Fibroblast of upper back skin (primary cell): ENCODE results near the gene CREBRF.
A peak's percentile ranks its signal among the peaks of the same experiment; 100 is the strongest.
"Not testable (repeated sequence)": the region's sequence is repeated elsewhere in the genome, so short reads cannot be mapped to it uniquely, and the experiment has no call there.

Source experiments
- DNase-seq: peaks from one replicate; pipeline ENCODE4 v3.0.0-alpha.2; 2013

Gene CREBRF

GRCh38 chr5:173089581-173089980 lies 33.4 kb downstream of the CREBRF start:
- peak; percentile 6 for DNase-seq

GRCh38 chr5:173090639-173091038 lies 34.5 kb downstream of the CREBRF start:
- no peak for DNase-seq

DNA sequence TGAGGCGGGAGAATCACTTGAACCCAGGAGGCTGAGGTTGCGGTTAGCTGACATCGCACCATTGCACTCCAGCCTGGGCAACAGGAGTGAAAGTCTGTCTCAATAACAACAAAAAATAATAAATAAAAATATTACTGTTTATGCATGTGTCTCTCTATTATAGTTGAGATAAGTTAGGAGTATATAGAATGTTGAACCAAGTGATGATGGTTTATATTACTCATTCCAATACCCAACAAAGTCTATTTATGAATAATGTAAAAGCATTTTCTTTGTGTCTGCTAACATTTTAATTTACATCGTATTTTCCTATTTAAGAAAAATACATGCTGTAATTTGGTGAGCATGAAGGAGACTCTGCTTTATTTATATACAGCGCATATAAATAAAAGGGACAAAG lies 35.8 kb downstream of the CREBRF start:
- no peak for DNase-seq

DNA sequence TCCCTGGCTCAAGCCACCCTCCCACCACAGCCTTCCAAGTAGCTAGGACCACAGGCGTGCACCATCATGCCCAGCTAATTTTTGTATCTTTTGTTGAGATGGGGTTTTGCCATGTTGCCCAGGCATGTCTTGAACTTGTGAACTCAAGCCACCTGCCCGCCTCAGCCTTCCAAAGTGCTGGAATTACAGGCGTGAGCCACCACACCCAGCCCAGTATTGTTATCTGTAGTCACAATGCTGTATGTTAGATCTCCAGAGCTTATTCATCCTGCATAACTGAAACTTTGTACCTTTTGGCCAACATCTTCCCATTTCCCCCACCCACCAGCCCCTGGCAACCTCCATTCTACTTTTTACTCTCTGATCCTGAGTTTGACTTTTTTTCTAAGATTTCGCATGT lies 37.5 kb downstream of the CREBRF start:
- DNase-seq, result no peak

- peak; percentile 72 for DNase-seq
These were observed 38.0 kb downstream of the CREBRF start for GRCh38 chr5:173094012-173094661.

- DNase-seq, result no peak
These were observed 42.6 kb downstream of the CREBRF start for GRCh38 chr5:173098787-173099186.

DNA sequence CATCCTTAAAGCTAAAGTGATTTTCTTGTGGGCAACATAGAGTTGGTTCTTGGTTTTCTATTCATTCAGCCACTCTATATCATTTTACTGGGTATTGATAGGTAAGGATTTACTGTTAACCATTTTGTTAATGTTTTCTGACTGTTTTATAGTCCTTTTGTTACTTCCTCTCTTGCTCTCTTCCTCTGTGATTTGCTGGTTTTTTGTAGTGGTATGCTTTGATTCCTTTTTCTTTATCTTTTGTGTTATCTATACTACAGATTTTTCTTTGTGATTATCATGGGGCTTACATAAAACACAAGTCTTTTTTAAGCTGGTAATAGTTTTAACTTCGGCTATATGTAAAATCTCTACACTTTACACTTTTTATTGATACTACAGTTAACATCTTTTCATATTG lies 43.3 kb downstream of the CREBRF start:
- no peak for DNase-seq

DNA sequence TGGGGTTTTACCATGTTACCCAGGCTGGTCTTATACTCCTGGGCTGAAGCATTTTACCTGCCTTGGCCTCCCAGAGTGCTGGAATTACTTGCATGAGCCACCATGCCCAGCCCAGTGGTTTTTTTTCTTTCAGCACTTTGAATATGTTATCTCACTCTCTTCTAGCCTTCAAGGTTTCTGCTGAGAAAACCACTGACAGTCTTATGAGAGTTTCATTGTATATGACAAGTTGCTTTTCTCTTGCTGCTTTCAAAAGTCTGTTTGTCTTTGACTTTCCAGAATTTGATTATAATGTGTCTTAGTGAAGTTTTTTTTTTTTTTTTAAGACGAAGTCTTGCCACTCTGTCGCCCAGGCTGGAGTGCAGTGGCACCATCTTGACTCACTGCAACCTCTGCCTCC lies 45.1 kb downstream of the CREBRF start:
- no peak for DNase-seq

GRCh38 chr5:173103411-173103810 lies 47.3 kb downstream of the CREBRF start:
- no peak for DNase-seq

DNA sequence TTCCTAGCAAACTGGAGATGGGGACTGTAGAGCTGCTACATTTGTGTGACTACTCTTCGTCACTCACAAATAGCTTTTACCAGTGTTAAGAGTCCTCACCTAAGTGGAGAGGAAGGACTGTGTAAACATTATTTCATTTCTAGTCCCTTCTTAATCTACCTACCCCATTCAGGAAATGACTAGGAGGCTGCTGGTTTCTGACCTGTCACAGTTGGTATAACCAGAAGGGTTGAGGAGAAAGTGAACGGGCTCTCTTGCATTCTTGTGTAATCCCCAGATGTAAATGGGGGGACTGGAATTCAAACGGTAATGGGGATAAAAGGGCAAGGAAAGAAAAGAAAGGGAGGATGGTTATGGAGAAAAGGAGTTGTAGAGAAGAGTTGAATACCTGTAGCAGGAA lies 52.8 kb downstream of the CREBRF start:
- DNase-seq, result no peak

- no peak for DNase-seq
These were observed 58.4 kb downstream of the CREBRF start for GRCh38 chr5:173114536-173114935.

GRCh38 chr5:173119719-173120118 lies 63.6 kb downstream of the CREBRF start:
- DNase-seq, result no peak

DNA sequence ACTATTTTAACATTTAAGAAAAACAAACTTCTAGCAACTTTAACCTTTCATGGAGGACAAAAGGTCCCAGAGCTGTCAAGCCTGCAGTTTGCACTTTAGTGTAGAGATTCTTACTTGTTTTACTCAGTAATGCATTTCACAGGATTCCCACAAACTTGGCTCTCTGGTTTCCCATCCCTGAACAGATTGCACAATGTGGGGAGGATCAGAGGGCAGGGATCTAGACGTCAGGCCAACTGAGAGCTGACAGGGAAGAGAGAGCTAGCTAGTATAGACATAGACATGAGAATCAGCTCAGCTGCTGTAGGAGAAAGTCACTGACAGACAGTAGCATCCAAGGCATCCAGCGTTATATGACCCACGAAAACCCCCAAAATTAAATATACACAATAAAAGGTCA lies 67.3 kb downstream of the CREBRF start:
- DNase-seq, result peak; percentile 6

DNA sequence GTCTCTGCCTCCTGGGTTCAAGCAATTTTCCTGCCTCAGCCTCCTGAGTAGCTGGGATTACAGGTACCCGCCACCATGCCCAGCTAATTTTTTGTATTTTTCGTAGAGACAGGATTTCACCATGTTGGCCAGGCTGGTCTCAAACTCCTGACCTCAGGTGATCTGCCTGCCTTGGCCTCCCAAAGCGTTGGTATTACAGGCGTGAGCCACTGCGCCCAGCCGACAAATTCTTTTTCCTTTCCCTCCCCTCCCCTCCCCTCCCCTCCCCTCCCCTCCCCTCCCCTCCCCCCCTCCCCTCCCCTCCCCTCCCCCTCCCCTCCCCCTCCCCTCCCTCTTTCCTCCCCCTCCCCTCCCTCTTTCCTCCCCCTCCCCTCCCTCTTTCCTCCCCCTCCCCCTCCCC lies 76.0 kb downstream of the CREBRF start:
- DNase-seq, result not testable (repeated sequence)

GRCh38 chr5:173138707-173139106 lies 82.6 kb downstream of the CREBRF start:
- DNase-seq, result no peak

GRCh38 chr5:173139631-173140030 lies 83.5 kb downstream of the CREBRF start:
- DNase-seq, result no peak

GRCh38 chr5:173140769-173141168 lies 84.6 kb downstream of the CREBRF start:
- no peak for DNase-seq

DNA sequence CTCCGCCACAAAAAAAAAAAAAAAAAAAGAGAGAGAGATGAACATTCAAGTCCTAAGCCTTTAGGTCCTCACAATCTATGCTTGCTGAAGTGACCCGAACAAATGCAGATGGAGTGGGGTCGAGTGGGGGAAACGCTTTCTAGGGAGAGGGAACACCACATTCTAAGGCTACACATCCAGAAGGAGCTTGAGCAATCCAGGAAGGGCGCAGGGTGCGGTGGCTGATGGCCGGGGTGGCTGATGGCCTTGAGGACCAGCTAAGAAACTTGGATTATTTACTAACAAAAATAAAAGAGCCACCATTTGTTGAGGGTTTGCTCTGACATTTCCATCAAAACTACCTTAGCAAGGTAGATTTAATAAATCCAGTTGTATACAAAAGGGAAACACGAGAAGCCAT lies 87.4 kb downstream of the CREBRF start:
- no peak for DNase-seq

- peak; percentile 92 for DNase-seq
These were observed 88.3 kb downstream of the CREBRF start, which contains the start of gene BNIP1 for GRCh38 chr5:173144200-173145176. Gene BNIP1, plus strand, starts transcription at chr5:173144531. Its CDS starts 15 bp downstream, at chr5:173144546.

DNA sequence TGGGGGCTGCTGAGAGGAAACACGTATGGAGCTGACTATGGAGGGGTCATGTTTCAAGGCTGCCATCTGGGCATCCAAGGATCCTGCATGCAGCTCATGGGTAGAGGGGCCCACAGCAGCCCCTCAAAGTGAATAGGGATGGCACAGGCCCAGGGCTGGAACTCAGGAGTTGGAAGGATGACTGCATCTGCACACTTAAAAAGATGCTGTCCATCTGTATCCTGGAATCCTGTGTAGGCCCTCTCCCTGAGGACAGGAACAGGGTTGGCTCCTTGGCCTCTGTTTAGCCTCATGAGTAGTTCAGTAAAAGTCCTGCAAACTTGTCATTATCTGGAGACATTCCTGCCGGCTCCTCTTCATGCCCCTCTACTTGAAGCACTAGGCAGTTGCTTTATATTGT lies 92.2 kb downstream of the CREBRF start:
- no peak for DNase-seq

DNA sequence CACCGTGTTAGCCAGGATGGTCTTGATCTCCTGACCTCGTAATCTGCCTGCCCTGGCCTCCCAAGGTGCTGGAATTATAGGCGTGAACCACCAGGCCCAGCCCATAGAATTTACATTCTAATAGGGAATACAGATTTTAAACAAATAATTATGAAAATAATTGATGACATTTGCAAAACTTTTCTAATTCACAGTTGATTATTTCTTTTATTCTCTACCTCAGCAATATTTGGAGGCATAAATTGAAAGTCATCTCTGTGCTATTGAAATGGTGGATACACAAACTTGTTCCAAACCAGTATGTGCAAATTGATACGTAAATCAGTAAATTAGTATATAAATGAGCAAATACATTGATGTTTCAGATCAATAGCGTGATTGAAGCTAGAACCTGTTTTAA lies 96.4 kb downstream of the CREBRF start:
- DNase-seq, result no peak

DNA sequence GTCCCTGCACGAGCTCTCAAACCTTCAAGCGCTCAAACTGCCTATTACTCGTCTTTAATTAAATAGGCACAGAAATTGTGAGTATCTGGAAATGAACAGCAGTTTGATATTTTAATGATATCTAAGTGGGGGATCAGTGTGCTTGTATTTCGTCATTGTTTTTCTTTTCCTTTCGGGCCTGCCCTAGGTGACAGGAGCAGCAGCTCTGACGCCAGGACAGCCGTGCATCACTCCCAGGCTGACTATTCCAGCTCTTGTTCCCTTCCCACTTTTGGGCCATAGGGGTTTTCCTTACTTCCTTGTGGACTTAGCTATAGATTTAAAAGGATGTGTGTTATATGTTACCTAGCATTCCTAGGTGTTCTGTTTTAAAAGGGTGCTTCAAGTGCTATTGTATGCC lies 97.7 kb downstream of the CREBRF start:
- no peak for DNase-seq

DNA sequence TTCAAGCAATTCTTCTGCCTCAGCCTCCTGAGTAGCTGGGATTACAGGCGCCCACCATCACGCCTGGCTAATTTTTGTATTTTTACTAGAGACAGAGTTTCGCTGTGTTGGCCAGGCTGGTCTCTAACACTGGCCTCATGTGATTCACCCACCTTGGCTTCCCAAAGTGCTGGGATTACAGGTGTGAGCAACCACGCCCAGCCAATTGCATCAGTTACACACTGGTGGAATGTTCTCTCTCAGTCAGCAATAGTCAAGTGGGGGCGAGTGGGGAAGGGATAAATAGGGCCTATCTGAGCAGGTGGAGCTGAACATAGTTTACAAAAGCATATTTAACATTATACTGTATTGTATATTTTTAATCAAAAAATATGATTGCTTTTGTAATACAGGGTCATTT lies 98.5 kb downstream of the CREBRF start:
- not testable (repeated sequence) for DNase-seq

- no peak for DNase-seq
These were observed 99.8 kb downstream of the CREBRF start for GRCh38 chr5:173155912-173156311.
